ENCODE results near the gene CKMT1A. TPM values are rescaled to one million over a fixed set of nuclear protein-coding genes. Genes with fewer than 3 reads are reported as not detected.
"Not testable (repeated sequence)": the region's sequence is repeated elsewhere in the genome, so short reads cannot be mapped to it uniquely, and the experiment has no call there.

CKMT1A gene
- 0.30 TPM in 1 of 2 replicates, not detected in the other for total RNA-seq

DNA sequence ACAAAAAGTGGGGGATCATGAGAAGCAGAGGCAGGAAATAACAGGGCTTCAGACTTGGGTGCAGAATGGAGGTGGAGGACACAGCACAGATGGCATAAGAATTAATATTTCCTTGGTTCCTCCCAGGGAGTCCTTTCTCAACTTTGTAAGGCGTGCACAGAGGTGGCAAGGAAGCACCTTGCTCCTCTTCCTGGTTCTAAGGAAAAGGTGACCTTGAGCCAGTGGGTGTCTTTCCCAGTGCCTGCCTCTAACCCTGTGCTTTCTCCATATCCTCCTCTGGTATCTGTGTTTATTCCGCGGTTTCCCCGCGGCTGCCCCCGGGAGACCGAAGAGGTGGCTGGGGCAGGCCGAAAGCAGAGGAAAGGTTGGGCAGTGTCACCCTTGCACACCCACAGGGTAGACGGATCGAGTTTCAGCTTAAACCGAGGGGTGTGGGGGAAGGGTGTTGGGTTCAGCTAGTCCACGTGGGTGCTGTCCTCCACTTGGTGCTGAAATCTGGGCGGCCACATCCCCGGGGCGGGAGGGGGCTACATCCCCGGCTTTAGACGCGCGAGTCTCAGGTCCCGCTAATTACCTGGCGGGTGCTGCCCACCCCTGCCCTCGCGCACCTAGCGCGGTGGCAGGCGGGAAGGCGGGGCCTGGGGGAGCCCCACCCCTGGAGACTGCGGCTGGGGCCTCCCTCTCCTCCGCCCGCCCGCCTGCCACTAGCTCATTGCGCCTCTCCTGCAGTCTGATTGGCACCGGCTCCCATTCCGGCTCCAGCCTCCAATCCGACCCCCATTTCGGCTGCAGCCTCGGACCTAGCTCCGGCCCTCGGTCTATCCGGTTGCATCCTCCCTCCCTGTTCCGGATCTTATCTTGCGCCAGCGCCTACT is at the start of gene CKMT1A:
Gene CKMT1A, plus strand, starts transcription at position 712 of the 875 bp plus-strand sequence. CDS start 192 bp downstream, outside the sequence.
- intact Hi-C loops (cut with micrococcal nuclease) = not testable (repeated sequence)

DNA sequence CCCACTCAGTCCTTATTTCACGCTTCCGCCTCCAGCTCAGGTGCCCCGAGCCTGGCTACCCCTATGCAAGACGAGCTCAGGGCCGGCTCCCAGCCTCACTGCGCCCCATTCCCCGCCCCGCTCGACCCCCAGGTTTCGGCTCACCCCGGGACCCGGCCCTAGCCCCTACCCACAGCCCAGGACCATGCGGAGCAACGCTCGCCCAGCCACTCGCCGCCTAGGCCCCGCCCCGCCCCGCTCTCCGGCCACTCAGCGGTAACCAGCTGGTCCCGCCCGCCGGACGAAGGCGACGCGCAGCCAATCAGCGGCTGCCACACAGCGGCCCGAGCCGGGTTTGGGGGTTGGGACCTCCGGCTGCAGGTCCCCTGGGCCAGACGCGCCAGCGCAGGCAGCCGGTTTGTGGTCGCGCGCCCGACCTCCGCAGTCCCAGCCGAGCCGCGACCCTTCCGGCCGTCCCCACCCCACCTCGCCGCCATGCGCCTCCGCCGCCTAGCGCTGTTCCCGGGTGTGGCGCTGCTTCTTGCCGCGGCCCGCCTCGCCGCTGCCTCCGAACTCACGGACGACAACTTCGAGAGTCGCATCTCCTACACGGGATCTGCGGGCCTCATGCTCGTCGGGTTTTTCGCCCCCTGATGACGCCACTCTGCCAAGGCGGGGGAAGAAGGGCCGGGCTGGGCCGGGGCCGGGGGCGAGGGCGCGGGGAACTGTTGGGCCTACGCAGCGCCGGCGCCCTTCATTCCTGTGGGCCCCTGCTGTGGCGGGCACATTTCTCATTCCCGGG is 44.8 kb upstream of the CKMT1A start, which contains the start of gene CATSPER2:
Gene CATSPER2, minus strand, starts transcription at position 196 of the 781 bp plus-strand sequence. CDS start 783 bp downstream, outside the sequence.
- intact Hi-C loops (cut with micrococcal nuclease) = no loop called here

GRCh38 chr15:43649430-43649926 is 44.2 kb upstream of the CKMT1A start:
- intact Hi-C loops (cut with micrococcal nuclease) = not testable (repeated sequence)

GRCh38 chr15:43659727-43660126 is 33.9 kb upstream of the CKMT1A start:
- intact Hi-C loops (cut with micrococcal nuclease) = not testable (repeated sequence)

- intact Hi-C loops (cut with micrococcal nuclease) = not testable (repeated sequence)
Observed at GRCh38 chr15:43662293-43662692, 31.4 kb upstream of the CKMT1A start.

- intact Hi-C loops (cut with micrococcal nuclease) = not testable (repeated sequence)
Observed at GRCh38 chr15:43663333-43663732, 30.3 kb upstream of the CKMT1A start.

GRCh38 chr15:43666177-43666576 is 27.5 kb upstream of the CKMT1A start:
- intact Hi-C loops (cut with micrococcal nuclease) = not testable (repeated sequence)

DNA sequence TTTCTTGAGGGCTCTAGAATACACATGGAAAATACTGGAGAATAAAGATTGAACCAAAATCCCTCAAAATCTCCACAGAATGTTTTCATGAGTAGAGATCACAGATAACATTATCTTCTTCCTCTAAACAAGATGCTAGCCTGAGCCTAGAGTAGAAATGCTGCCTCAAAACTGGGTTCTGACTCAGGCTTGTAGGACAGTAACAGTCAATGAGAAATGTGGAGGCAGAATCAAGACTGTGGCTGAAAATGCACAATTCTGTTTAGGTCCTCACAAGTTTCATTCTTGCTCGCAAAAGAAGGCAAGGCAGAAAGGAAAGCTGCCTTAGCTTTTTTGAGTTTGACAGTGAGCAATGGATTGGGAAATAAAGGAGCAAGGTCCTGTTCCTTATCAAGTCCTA is 19.5 kb upstream of the CKMT1A start:
- intact Hi-C loops (cut with micrococcal nuclease) = not testable (repeated sequence)

GRCh38 chr15:43689604-43690301 is 3.9 kb upstream of the CKMT1A start:
- intact Hi-C loops (cut with micrococcal nuclease) = not testable (repeated sequence)

DNA sequence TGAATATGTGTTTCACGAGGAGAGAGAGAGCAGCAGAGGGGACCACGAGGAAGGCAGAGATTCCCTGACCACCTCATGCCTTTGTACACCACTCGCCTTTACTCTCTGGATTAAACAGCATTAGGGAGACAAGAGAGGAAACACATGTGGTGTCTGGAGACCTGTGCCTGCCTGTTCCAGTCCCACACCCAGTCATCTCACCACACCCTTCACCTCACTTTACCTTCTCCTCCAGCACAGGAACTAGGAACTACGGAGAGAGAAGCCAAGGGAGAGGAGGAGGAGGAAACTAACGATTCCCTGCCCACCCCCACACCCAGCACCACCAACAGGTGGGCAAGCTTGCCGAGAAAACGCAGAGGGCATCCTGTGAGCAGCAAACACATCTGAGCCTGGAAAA is 980 bp upstream of the CKMT1A start:
- intact Hi-C loops (cut with micrococcal nuclease) = not testable (repeated sequence)

DNA sequence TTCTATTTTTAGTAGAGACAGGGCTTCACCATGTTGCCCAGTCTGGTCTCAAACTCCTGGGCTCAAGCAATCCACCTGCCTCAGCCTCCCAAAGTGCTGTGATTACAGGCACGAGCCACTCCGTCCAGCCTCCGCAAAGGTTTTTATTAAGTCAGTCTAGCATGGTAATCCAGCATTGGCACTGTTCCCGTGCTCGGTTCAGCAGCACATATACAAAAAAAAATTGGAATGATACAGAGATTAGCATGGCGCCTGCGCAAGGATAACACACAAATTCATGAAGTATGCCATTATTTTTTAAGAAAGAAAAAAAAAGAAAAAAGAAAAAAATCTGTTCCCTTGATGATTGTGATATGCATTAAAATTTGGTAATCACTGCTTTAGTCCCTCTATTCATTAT is 8.5 kb downstream of the CKMT1A start:
- intact Hi-C loops (cut with micrococcal nuclease) = no loop called here

DNA sequence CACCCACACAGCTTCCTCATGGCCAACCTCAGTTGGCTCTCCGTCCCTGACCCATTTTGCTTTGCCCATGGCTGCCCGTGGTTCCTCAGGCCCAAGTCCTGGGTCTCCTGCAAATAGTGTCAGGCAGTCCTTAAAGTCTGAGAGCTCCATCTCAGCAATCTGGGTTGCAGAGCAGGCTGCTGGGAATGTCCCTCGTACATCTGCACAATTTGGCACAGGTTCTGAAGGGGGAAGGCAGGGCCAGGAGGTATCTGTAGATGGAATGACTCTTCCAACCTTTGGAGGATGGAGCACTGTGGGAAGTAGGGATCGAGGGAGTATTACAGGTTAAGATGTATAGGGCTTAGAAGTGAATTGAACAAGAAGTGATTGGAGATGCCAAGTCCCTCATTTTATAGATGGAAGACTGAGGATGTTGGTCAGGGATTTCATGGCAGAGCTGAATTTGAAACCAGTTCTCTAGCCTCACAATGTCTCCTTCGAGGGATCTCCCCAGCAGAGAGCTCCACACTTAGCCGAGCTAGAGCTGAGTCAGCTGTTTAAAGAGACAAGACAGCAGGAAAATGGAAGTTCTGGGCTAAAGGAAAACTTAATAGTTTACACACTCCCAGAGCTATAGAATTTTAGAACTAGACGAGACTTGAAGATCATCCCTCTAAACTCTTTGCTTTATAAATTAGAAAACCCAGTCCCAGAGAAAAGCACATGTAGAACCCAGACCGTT is 9.2 kb downstream of the CKMT1A start:
- intact Hi-C loops (cut with micrococcal nuclease) = no loop called here

- intact Hi-C loops (cut with micrococcal nuclease) = not testable (repeated sequence)
Observed at GRCh38 chr15:43710431-43711131, 16.9 kb downstream of the CKMT1A start.

GRCh38 chr15:43723151-43723550 is 29.5 kb downstream of the CKMT1A start:
- intact Hi-C loops (cut with micrococcal nuclease) = no loop called here

DNA sequence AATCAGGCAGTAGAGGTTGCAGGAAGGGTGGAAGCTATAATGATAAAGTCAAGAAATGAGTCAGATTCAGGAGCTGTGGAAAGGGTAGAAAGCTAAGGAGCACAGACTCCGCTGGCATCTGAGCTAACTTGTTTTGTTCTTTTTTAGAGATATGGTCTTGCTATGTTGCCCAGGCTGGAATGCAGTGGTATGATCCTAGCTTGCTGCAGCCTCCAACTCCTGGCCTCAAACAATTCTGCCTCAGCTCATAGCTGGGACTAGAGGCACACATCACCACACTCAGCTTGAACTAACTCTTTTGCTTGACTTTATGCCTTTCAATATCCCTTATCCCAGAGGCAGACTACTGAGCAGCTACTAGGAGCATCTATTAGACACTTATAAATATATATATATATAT is 32.6 kb downstream of the CKMT1A start:
- intact Hi-C loops (cut with micrococcal nuclease) = not testable (repeated sequence)

DNA sequence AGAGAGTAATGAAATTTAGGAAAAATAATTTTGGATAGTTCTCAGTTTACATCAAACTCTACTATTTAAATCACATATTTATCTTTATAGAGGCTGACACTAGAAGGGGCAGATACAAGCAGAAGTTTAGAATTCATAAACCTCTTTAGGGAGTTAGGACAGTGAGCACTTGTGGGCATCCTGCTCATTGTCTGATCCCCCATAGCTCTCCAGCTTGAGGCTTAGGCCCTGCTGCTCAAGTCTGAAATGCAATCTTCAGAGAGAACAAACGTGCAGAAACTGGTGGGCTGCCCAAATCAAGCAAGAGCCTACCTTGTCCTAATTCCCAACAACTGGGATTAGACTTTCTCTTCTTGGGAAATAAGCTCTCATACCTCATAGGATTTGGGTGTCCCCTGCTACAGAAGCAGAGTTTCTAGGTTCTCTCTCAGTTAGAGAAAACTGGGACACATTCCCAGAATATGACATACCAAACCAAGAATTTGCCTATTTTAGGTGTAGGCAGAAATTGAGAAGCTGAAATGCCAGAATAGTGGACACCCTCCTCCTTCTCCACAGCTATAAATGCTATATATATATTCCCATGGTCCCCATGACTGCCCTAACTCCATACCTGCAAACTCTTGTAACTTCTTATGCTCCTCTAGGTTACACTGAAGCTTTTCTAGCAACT is 34.5 kb downstream of the CKMT1A start:
- intact Hi-C loops (cut with micrococcal nuclease) = not testable (repeated sequence)

GRCh38 chr15:43735416-43735815 is 41.8 kb downstream of the CKMT1A start:
- intact Hi-C loops (cut with micrococcal nuclease) = no loop called here

- intact Hi-C loops (cut with micrococcal nuclease) = not testable (repeated sequence)
Observed at GRCh38 chr15:43746245-43746902, 52.7 kb downstream of the CKMT1A start, which contains the start of gene PDIA3. Gene PDIA3 (plus strand): TSS chr15:43746438. CDS start chr15:43746540, 102 bp downstream.

DNA sequence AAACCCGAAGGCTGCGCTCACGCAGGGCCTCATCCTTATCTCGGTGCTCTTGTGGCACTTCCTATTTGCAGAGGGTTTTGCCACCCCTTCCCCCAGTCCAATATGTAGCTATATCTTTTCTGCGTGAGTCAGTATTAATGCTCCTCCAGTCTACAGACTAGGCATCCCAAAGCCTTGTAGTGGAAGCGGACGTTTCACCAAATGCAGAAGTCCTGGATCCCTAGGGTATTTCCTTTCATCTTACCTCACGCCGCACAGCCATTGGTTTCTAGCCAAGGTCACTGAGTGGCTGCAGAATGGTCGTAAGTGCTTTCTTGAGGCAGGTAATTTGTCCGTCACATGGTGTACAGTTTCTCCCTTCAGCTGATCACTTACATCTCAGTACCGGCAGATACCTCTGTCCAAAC is 53.2 kb downstream of the CKMT1A start:
- intact Hi-C loops (cut with micrococcal nuclease) = not testable (repeated sequence)

Data from T-helper 2 cell treated with Interferon-gamma antibody and Interleukin-4, amounts not matched to agents 100 ng/mL and 5 ng/mL, for 36 hours (primary cell).